HepG2 (cell line): ENCODE results near the gene CTU1. TPM values are rescaled to one million over a fixed set of nuclear protein-coding genes. Genes with fewer than 3 reads are reported as not detected.

Experiments
- ATAC-seq: fragments of 200-7000 bp; cut with Tn5 transposase; 3 replicates; pipeline ENCODE4 v1.9.1; 2020; ENCODE audit warnings: mild to moderate bottlenecking, moderate library complexity
- BruUV-seq: library from RNA; stranded (reverse); fragments of 400-500 nt; replicated peaks from 2 replicates; lab custom pipeline; 2021; lab: Mats Ljungman, UMichigan
- CTCF ChIA-PET: fragments of 300-600 bp; formaldehyde crosslinking; extraction: SDS; loops from one replicate; lab custom pipeline; 2021; ENCODE audit warnings: low total read pairs, inconsistent platforms, low intra/inter-chr PET ratio; lab: Yijun Ruan, JAX
- POLR2A ChIA-PET: fragments of 350-600 bp; sonication (Branson Sonifier 250); formaldehyde crosslinking; loops from one replicate; lab custom pipeline; 2020; ENCODE audit warnings: antibody characterized with exemption, inconsistent platforms; lab: Yijun Ruan, JAX
- DNase-seq: peaks from one replicate; pipeline ENCODE4 v3.0.0-alpha.2; 2015; ENCODE audit warnings: low spot score
- FAIRE-seq: peaks from 3 replicates; lab custom pipeline; 2011; peaks lifted over from hg19 to GRCh38; lab: Jason Lieb, UNC
- H2AFZ ChIP-seq: one replicate; pipeline ENCODE4 v1.6.1; 2011; ENCODE audit warnings: low read length, inconsistent platforms
- H3K27ac ChIP-seq: fragments of 300-600 bp; 3 replicates; pipeline ENCODE4 v1.8.0; 2011; ENCODE audit warnings: mixed run types, mild to moderate bottlenecking, mixed read lengths, low read length, inconsistent platforms; ENCODE audit not compliant: insufficient read depth; ENCODE audit errors: extremely low read length
- H3K27me3 ChIP-seq, 2 experiments: fragments of 200-600 bp in 1 of 2; 2 replicates in 1 of 2; 3 replicates in 1 of 2; pipeline versions ENCODE4 v1.6.0 to v1.8.0; 2011; ENCODE audit warnings: low read length in 2 of 2, mild to moderate bottlenecking in 2 of 2, moderate library complexity in 2 of 2, inconsistent platforms in 1 of 2; ENCODE audit not compliant: insufficient read depth in 2 of 2, control insufficient read depth in 1 of 2
- H3K36me3 ChIP-seq, 2 experiments: fragments of 200-600 bp in 1 of 2; replicated peaks in 1 of 2; 2 replicates in 1 of 2; 3 replicates in 1 of 2; pipeline versions ENCODE4 v1.5.1 to v1.8.0; 2011; ENCODE audit warnings: low read length in 2 of 2, inconsistent platforms in 1 of 2; ENCODE audit not compliant: insufficient read depth in 2 of 2, control insufficient read depth in 1 of 2
- H3K4me1 ChIP-seq: 2 replicates; pipeline ENCODE4 v1.5.1; 2012; ENCODE audit warnings: low read length, inconsistent platforms; ENCODE audit not compliant: insufficient read depth
- H3K4me2 ChIP-seq: 2 replicates; pipeline ENCODE4 v1.6.0; 2011; ENCODE audit warnings: low read depth, low read length, inconsistent platforms
- H3K4me3 ChIP-seq, 3 experiments: fragments of 200-600 bp in 1 of 3; sonication (generic), shearing (Covaris generic) in 1 of 3; replicated peaks in 1 of 3; 2 replicates each; pipeline ENCODE4 v1.5.1; 2011 to 2016; ENCODE audit warnings: low read length in 3 of 3, inconsistent platforms in 2 of 3, low read depth in 2 of 3, mild to moderate bottlenecking in 2 of 3, control low read depth in 1 of 3, mixed read lengths in 1 of 3; ENCODE audit not compliant: insufficient read depth in 1 of 3
- H3K79me2 ChIP-seq: one replicate; pipeline ENCODE4 v1.6.1; 2011; ENCODE audit warnings: low read length, inconsistent platforms; ENCODE audit not compliant: insufficient read depth
- H3K9ac ChIP-seq: 2 replicates; pipeline ENCODE4 v1.6.0; 2011; ENCODE audit warnings: mild to moderate bottlenecking, low read depth, low read length, inconsistent platforms; ENCODE audit not compliant: insufficient read depth
- H3K9me3 ChIP-seq: 2 replicates; pipeline ENCODE4 v1.5.1; 2012; ENCODE audit warnings: mild to moderate bottlenecking, low read length
- H4K20me1 ChIP-seq: 2 replicates; pipeline ENCODE4 v1.6.0; 2011; ENCODE audit warnings: inconsistent platforms, mild to moderate bottlenecking, low read length, moderate library complexity; ENCODE audit not compliant: insufficient read depth
- GABPA ChIP-seq, 2 experiments: IDR thresholded peaks; 2 replicates each; pipeline ENCODE4 v1.6.1; 2011 to 2016; ENCODE audit warnings: low read depth in 2 of 2, low read length in 1 of 2, missing biosample characterization in 1 of 2, missing genetic modification characterization in 1 of 2
- POLR2A ChIP-seq, 2 experiments: IDR thresholded peaks; 2 replicates each; pipeline ENCODE4 v1.6.1; 2011; ENCODE audit warnings: low read depth in 2 of 2, low read length in 2 of 2, mild to moderate bottlenecking in 1 of 2, moderate library complexity in 1 of 2; ENCODE audit not compliant: insufficient read depth in 1 of 2
- SRF ChIP-seq: IDR thresholded peaks from 2 replicates; pipeline ENCODE4 v1.6.1; 2011; ENCODE audit warnings: mild to moderate bottlenecking, low read depth, low read length, moderate library complexity
- ZNF230 ChIP-seq: sonication (generic); formaldehyde crosslinking; IDR thresholded peaks from 2 replicates; pipeline ENCODE4 v1.4.0; 2020; ENCODE audit warnings: mild to moderate bottlenecking, missing genetic modification reagents
- WGBS: methylation state at CpG from one replicate; pipeline ENCODE4 v1.1.6; 2017; ENCODE audit warnings: low lambda C conversion rate; 5-methylcytosine and 5-hydroxymethylcytosine counted together
- in situ Hi-C: cut with HindIII; loops from 2 replicates; pipeline ENCODE4 v1.10.0; 2017; ENCODE audit warnings: low pct_unique_long_range_greater_than_20kb; ENCODE audit not compliant: extremely low pct_ligation_motif_present
- intact Hi-C: fragments of 100-400 bp; cut with micrococcal nuclease; formaldehyde crosslinking; loops from one replicate; pipeline ENCODE4 v1.10.0; 2022; ENCODE audit not compliant: unreplicated experiment
- polyA plus RNA-seq, 8 experiments: library from polyadenylated mRNA; depleted of rRNA in 3 of 8; stranded (reverse) in 7 of 8; unstranded in 1 of 8; fragments of >200 nt; fragmentation: Illumina TruSeq in 4 of 8; extraction: Trizol in 4 of 8; gene quantifications; 2 replicates each; pipeline versions ENCODE4 v1.2.1 to v1.2.3, GENCODE V29; 2011 to 2016; ENCODE audit warnings: low read depth in 4 of 8, missing spikeins in 1 of 8, mixed read lengths in 1 of 8; ENCODE audit not compliant: insufficient read depth in 1 of 8
- total RNA-seq, 5 experiments: library from RNA; depleted of rRNA; stranded (reverse); fragments of >200 nt; fragmentation: Illumina TruSeq; extraction: Trizol; gene quantifications; 2 replicates each; pipeline ENCODE4 v1.2.3, GENCODE V29; 2016; ENCODE audit warnings: low read depth in 1 of 5

The CTU1 gene
- total and polyA plus RNA-seq, 2 of the 13 experiments (the other 11 are each of a cell fraction or from before 2014, with no cell fraction given) = 1.9 to 2.9 TPM

- intact Hi-C loops = no loop called here
- peaks cover 0 to 10% of the 10 kb centered on the region in 2 experiments; a peak in 4 of 5 replicates for H3K27me3 ChIP-seq
- no peak overlapping the region for H3K9ac ChIP-seq
- BruUV-seq = no TSS peak
- CTCF ChIA-PET = no interaction called here
- H3K4me2 ChIP-seq = no peak overlapping the region
- ATAC-seq (no peak), DNase-seq (no peak), FAIRE-seq (no peak)
- H3K4me1 ChIP-seq = no peaks in the 10 kb centered on the region
- in situ Hi-C loops = loop anchor here (25.0 kb wide), 1 partner anchor 139 kb away; no protein-coding TSS in a partner anchor
- 54% methylated on average over 14 of the region's 14 CpGs for WGBS
- POLR2A ChIA-PET = no interaction called here
- H3K36me3 ChIP-seq = no peaks in the 10 kb centered on the region
- no peak overlapping the region for H2AFZ ChIP-seq
- H3K4me3 ChIP-seq = no peak overlapping the region
- peaks cover 11% of the 10 kb centered on the region; the same call in 1 of the 2 replicates for H3K9me3 ChIP-seq
- H4K20me1 ChIP-seq = no peaks in the 10 kb centered on the region
- TF ChIP-seq POLR2A (IDR thresholded peaks at IDR 0.05; ENCODE audit: insufficient read depth in 1 of 2, low read depth in 2 of 2, low read length in 2 of 2) (no peak), GABPA (IDR thresholded peaks at IDR 0.05; ENCODE audit: low read depth, low read length) (no peak), GABPA (CRISPR knock-in tag; IDR thresholded peaks at IDR 0.05; ENCODE audit: low read depth) (no peak)
- TF ChIP-seq, all 625 proteins: peak for 0
- Histone ChIP-seq H3K79me2 (no peaks in the 10 kb centered on the region), H3K27ac (no peak overlapping the region)
These were observed 31.5 kb downstream of the CTU1 start for GRCh38 chr19:51076631-51077213.

DNA sequence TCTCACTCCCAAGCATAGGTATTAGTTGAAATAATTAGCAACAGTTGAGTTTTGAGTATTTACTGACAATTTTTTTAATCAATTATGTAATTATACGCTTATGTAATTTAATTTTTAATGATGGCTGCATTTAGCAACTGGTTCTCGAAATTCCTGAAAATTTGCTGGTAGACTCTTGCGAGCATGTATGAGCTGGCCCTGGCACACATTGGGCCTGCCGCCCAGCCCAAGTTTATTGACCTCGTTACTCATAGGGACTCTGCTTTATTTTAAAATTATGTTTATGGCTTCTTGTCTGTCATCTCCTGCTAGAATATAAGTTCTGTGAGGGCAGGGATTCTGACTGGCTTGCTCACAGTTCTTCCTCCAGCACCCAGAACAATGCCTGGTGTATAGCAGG, 32.2 kb downstream of the CTU1 start:
- no peak for TF ChIP-seq ZNF230
- TF ChIP-seq SRF = no peak
- WGBS = 18% methylated on average over 5 of the region's 5 CpGs

More for the DNA sequence above, 32.2 kb downstream of the CTU1 start:
- intact Hi-C loops = no loop called here
- H3K9me3 ChIP-seq = peaks cover 11% of the 10 kb centered on the region; the same call in 1 of the 2 replicates
- H3K4me2 ChIP-seq = no peak overlapping the region
- ChIA-PET CTCF (no interaction called here), POLR2A (no interaction called here)
- no peak overlapping the region for H3K9ac ChIP-seq
- H3K27ac ChIP-seq = no peak overlapping the region
- H4K20me1 ChIP-seq = no peaks in the 10 kb centered on the region
- no peak overlapping the region for H3K4me3 ChIP-seq
- peaks cover 0 to 3% of the 10 kb centered on the region in 2 experiments; a peak in 3 of 5 replicates for H3K27me3 ChIP-seq
- ATAC-seq (no peak), FAIRE-seq (no peak), DNase-seq (no peak)
- no peaks in the 10 kb centered on the region for H3K4me1 ChIP-seq
- no TSS peak for BruUV-seq
- in situ Hi-C loops = loop anchor here (25.0 kb wide), 1 partner anchor 139 kb away; no protein-coding TSS in a partner anchor
- H2AFZ ChIP-seq = no peak overlapping the region
- no peaks in the 10 kb centered on the region for H3K36me3 ChIP-seq
- no peaks in the 10 kb centered on the region for H3K79me2 ChIP-seq
